Small intestine (tissue), 7 donors: ENCODE results near the gene RRP15. TPM values are rescaled to one million over a fixed set of nuclear protein-coding genes. Genes with fewer than 3 reads are reported as not detected.

Experiments
- DNase-seq, 2 donors: peaks; one replicate each; pipeline versions ENCODE4 v3.0.0 to v3.0.0-alpha.2; 2013
- FAIRE-seq: peaks from 2 replicates; lab custom pipeline; 2012; peaks lifted over from hg19 to GRCh38; lab: Jason Lieb, UNC
- H3K27ac ChIP-seq, 3 donors: one replicate each; pipeline ENCODE4 v1.5.1; 2013; ENCODE audit warnings: low read length in 2 of 3, mild to moderate bottlenecking in 2 of 3, control low read depth in 1 of 3, inconsistent platforms in 1 of 3, low read depth in 1 of 3, moderate library complexity in 1 of 3
- H3K27me3 ChIP-seq, 3 donors: one replicate each; pipeline ENCODE4 v1.6.1; 2013; ENCODE audit warnings: low read length in 3 of 3, inconsistent platforms in 1 of 3; ENCODE audit not compliant: control insufficient read depth in 3 of 3, insufficient read depth in 3 of 3
- H3K36me3 ChIP-seq, 3 donors: one replicate each; pipeline ENCODE4 v1.6.1; 2013; ENCODE audit warnings: low read length in 3 of 3, inconsistent platforms in 1 of 3, low read depth in 1 of 3, mild to moderate bottlenecking in 1 of 3, moderate library complexity in 1 of 3; ENCODE audit not compliant: control insufficient read depth in 3 of 3, insufficient read depth in 2 of 3
- H3K4me1 ChIP-seq, 3 donors: one replicate each; pipeline ENCODE4 v1.6.1; 2013; ENCODE audit warnings: low read length in 2 of 3, inconsistent platforms in 1 of 3, low read depth in 1 of 3, mild to moderate bottlenecking in 1 of 3, moderate library complexity in 1 of 3; ENCODE audit not compliant: control insufficient read depth in 3 of 3, insufficient read depth in 2 of 3
- H3K4me3 ChIP-seq, 3 donors: one replicate each; pipeline ENCODE4 v1.5.1; 2013; ENCODE audit warnings: low read length in 3 of 3, control low read depth in 1 of 3, inconsistent platforms in 1 of 3, low read depth in 1 of 3, mild to moderate bottlenecking in 1 of 3, moderate library complexity in 1 of 3
- H3K9me3 ChIP-seq, 2 donors: one replicate each; pipeline ENCODE4 v1.6.1; 2013; ENCODE audit warnings: low read depth in 1 of 2, low read length in 1 of 2; ENCODE audit not compliant: control insufficient read depth in 2 of 2, insufficient read depth in 1 of 2
- WGBS, 3 donors: extraction: QIAGEN DNeasy Blood & Tissue Kit; methylation state at CpG; one replicate each; pipeline ENCODE4 v1.1.7; 2013; 5-methylcytosine and 5-hydroxymethylcytosine counted together
- polyA plus RNA-seq, 4 donors: library from polyadenylated mRNA; stranded (reverse) in 3 of 4; unstranded in 1 of 4; fragments of 200-250 nt in 3 of 4; fragments of 120-200 nt in 1 of 4; gene quantifications; one replicate each; pipeline versions ENCODE4 v1.2.1 to v1.2.3, GENCODE V29; 2013
- donor health status: healthy with polysubstance abuse.
- donor health status: control.
- donor health status: control.
- donor health status: Bipolar disorder and iron deficiency.
- donor health status: healthy.

The RRP15 gene
- polyA plus RNA-seq, 4 donors = 1.3 to 11.4 (median 3.2) TPM

DNA sequence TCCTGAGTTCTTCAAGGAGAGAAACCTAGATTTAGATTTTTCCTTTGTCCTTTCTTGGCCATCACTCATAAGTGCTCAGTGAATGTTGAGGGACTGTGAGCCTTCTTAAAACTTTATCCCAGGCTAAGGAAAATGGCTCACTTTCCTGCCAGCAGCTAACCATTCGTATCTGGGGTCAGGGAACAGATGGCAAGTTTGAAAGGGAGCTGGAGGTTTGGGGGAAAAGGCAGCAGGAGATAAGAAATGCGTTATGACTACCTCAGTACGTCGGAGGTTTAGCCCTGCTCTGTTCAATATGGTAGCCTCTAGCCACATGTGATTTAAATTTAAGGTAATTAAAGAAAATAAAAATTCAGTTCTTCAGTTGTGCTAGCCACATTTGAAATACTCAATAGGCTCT, 13.3 kb downstream of the RRP15 start:
- FAIRE-seq (no peak), DNase-seq (no peak)
- Histone ChIP-seq H3K36me3 (peaks cover 0 to 5% (median under 1%) of the 10 kb centered on the region in 3 donors), H3K9me3 (no peaks in the 10 kb centered on the region), H3K27me3 (no peaks in the 10 kb centered on the region), H3K4me1 (no peaks in the 10 kb centered on the region), H3K4me3 (no peak overlapping the region), H3K27ac (no peak overlapping the region)
- WGBS, 3 donors = 80 to 92% (median 87%) methylated on average over 4 of the region's 4 CpGs

DNA sequence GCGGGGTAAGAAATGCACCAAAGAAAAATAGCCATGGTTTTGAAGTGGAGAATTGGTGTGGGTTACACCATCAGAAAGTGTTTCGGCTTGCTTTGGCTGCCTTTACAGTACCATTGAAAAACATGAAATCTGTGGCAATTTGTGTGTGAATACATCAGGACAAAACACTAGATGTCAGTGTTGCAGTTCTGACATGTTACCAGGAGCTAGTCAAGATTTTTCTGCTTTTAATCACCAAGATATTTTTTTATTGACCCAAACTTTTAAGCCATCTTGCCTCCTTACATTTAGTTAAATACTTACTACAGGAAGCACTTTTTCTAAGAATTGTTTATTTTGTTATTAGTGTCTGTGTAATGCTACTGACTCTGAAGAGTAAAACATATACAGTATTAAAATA, 14.3 kb downstream of the RRP15 start:
- no peaks in the 10 kb centered on the region for H3K27me3 ChIP-seq
- FAIRE-seq = no peak

DNA sequence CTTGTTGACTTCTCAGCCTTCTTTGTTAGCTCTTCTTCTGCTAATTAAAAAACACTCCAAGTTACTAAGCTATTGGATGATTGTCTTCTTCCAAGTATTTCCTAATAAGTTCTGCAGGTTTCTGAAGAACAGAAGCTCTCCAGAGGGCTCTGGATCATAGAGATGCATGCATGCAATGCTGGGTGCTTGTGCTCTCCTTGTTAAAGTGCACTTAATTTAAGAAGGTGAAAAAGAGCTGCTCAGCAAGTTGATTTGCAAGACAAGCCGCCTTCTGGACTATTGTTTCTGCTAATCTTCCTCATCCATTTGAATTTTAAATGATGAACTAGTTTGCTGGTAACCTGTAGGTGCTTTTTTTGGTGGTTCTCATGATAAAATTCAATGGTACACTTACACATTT, 16.1 kb downstream of the RRP15 start:
- FAIRE-seq = no peak
- H3K9me3 ChIP-seq = no peaks in the 10 kb centered on the region

More for the DNA sequence above, 14.3 kb downstream of the RRP15 start:
- no peak overlapping the region for H3K27ac ChIP-seq
- no peak overlapping the region for H3K4me3 ChIP-seq
- no peaks in the 10 kb centered on the region for H3K9me3 ChIP-seq
- 82 to 90% (median 88%) methylated on average over 2 of the region's 2 CpGs for WGBS, 3 donors
- H3K36me3 ChIP-seq = peaks cover 0 to 2% (median under 1%) of the 10 kb centered on the region in 3 donors
- no peaks in the 10 kb centered on the region for H3K4me1 ChIP-seq
- DNase-seq = no peak

DNA sequence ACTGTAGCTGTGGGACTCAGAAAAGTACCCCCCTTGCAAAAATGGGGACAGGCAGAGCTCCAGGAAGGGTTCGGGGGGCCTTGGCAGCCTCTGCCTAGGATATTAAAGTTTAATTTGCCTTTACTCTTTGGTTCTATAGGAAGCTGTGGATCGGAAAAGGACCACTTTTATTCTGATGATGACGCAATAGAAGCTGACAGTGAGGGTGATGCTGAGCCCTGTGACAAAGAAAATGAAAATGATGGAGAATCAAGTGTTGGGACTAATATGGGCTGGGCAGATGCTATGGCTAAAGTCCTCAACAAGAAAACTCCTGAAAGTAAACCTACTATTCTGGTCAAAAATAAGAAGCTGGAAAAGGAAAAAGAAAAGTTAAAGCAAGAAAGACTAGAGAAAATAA, 17.1 kb downstream of the RRP15 start:
- WGBS, 3 donors = 88 to 93% (median 92%) methylated on average over 3 of the region's 3 CpGs
- FAIRE-seq = no peak
- H3K4me1 ChIP-seq = no peaks in the 10 kb centered on the region
- H3K27ac ChIP-seq = no peak overlapping the region
- peaks cover 2 to 6% (median 3%) of the 10 kb centered on the region in 3 donors for H3K36me3 ChIP-seq
- H3K4me3 ChIP-seq = no peak overlapping the region
- no peaks in the 10 kb centered on the region for H3K27me3 ChIP-seq
- DNase-seq = no peak
- H3K9me3 ChIP-seq = no peaks in the 10 kb centered on the region

More for the DNA sequence above, 16.1 kb downstream of the RRP15 start:
- no peaks in the 10 kb centered on the region for H3K4me1 ChIP-seq
- peaks cover under 1 to 6% (median 3%) of the 10 kb centered on the region in 3 donors for H3K36me3 ChIP-seq
- H3K4me3 ChIP-seq = no peak overlapping the region
- 88 to 100% (median 96%) methylated on average over 1 of the region's 1 CpG for WGBS, 3 donors
- H3K27ac ChIP-seq = no peak overlapping the region
- no peaks in the 10 kb centered on the region for H3K27me3 ChIP-seq
- no peak for DNase-seq

DNA sequence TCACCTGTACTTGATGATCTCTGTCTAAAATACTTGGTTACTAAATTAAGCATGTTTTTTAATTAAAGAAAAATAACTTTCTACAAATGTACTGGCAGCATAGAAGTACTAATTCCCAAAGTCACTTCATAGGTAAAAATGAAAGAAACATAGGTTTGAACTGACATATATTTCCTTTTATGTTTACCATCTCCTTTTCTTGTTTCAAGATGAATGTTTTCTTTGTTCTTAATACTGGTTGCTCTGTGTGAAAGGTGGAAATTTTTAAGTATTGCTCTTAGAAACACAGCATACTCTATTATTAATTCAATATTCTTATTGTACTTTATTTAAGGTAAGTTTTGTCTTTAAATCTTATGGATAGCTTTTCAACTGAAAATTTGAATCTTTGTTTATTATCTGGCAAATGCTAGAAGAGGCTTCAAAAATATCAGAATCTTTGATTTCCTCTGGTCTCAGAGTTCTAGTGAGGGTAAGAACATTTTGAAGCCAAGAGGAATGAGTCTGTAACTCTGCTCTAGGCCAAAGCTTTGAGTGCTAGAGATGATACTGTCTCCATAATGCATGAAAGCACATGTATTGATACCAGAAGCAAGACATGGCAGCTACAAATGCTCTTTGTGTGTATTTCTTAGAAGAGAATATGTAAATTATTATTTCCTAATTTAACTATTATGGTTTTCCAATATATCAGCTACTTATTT, 18.2 kb downstream of the RRP15 start:
- Histone ChIP-seq H3K36me3 (peaks cover 2 to 6% (median 3%) of the 10 kb centered on the region in 3 donors), H3K27ac (no peak overlapping the region), H3K27me3 (no peaks in the 10 kb centered on the region), H3K4me1 (no peaks in the 10 kb centered on the region), H3K9me3 (no peaks in the 10 kb centered on the region), H3K4me3 (no peak overlapping the region)
- FAIRE-seq (no peak), DNase-seq (no peak)

DNA sequence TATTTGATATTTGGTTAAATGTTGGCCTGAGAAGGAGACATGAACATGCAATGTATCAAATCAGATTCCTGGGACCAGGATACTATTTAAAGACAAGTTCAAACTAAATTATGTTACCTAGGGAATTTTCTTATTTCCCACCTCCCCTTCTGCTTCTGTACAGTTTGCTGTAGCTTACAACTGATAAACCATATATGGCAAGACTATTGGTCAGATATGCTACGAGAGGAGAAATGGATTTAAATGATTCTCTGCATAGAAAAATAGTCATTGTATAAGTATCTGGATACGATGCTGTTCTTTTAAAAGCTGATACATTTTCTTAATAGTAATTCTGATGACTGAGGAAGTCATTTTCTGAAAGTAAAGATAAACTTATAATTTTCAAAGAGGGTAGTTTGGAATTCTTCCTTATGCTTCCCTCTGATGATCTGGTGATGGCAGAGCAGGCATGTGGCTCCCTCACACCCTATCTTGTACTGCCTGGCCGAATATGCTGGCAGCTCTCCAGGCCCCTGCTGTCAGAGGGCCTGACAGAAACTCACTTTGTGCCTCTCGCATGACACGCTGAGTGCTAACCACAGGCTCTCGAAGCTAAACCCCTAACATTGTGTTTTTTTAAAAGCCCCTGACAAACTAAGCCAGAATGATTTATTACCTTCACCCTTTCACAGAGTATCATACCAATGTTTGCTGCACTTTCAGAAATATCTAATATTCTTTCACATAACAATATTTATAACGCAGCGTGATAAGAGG, 19.4 kb downstream of the RRP15 start:
- no peaks in the 10 kb centered on the region for H3K27me3 ChIP-seq
- H3K9me3 ChIP-seq = no peaks in the 10 kb centered on the region
- no peaks in the 10 kb centered on the region for H3K4me1 ChIP-seq
- H3K4me3 ChIP-seq = no peak overlapping the region
- DNase-seq (no peak), FAIRE-seq (no peak)
- H3K36me3 ChIP-seq = peaks cover 2 to 6% (median 3%) of the 10 kb centered on the region in 3 donors
- no peak overlapping the region for H3K27ac ChIP-seq
- WGBS, 3 donors = 74 to 84% (median 82%) methylated on average over 8 of the region's 8 CpGs

DNA sequence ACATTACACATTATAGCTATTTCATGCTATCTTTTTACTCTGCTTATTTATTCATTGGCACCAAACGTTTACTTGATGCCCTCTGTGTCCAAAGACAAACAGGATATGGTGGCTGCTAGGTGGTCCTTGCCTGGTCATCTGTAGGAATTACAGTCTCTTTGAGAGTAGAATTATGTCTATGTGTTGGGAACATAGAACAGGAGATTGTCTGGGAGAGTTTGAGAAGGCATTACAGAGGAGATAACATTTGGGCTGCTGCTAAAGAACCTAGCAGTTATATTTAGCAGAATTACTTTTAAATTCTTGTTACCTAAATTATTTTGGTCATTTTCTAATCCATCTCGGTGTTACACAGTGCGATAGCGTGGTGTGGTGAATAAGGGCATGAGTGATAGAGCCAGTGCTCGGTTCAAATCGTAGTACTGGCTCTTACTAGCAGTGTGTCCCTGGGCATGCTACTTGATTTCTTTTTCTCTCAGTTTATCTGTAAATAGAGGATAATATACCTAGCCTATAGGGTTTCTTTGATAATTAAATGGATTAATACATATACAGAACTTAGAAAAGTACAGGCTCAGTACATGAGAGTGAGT, 20.5 kb downstream of the RRP15 start:
- H3K36me3 ChIP-seq = peaks cover 2 to 6% (median 3%) of the 10 kb centered on the region in 3 donors
- no peaks in the 10 kb centered on the region for H3K9me3 ChIP-seq
- H3K27me3 ChIP-seq = no peaks in the 10 kb centered on the region
- WGBS, 3 donors = 87 to 90% (median 88%) methylated on average over 6 of the region's 6 CpGs
- H3K4me3 ChIP-seq = no peak overlapping the region
- H3K27ac ChIP-seq = no peak overlapping the region
- no peaks in the 10 kb centered on the region for H3K4me1 ChIP-seq
- FAIRE-seq (no peak), DNase-seq (no peak)

DNA sequence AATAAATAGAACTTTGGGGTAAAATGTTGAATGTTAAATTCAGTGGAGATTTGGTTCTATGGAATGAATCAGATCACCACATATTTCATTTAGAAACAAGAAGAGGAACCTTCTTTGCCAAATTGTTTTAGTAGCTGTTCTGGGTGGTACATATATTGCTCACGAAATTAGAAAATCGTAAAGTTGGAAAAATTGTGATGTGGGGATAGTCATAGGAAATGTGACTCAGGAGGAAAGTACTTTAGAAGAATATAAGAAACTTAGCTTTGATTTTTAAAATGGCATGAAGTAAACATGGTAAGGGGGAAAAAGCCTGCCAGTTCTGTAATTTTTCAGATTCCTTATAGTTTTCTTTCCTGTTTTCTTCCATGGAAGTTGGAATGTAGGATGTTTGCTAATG, 27.4 kb downstream of the RRP15 start:
- Histone ChIP-seq H3K36me3 (peaks cover 2 to 4% (median 2%) of the 10 kb centered on the region in 3 donors), H3K4me3 (no peak overlapping the region), H3K9me3 (no peaks in the 10 kb centered on the region), H3K27ac (no peak overlapping the region), H3K4me1 (no peaks in the 10 kb centered on the region), H3K27me3 (no peaks in the 10 kb centered on the region)
- FAIRE-seq = no peak
- 89 to 95% (median 91%) methylated on average over 2 of the region's 2 CpGs for WGBS, 3 donors
- no peak for DNase-seq
